Type B pancreatic cell (in vitro differentiated cells): ENCODE measurements around the gene DNAJC24. TPM values are rescaled to one million over a fixed set of nuclear protein-coding genes. Genes with fewer than 3 reads are reported as not detected.

Experiments used
- DNase-seq: peaks from one replicate; pipeline ENCODE4 v3.0.0; 2021; ENCODE audit warnings: mixed read lengths; ENCODE audit not compliant: unreplicated experiment; ENCODE audit errors: extremely low spot score
- H3K27ac Mint-ChIP-seq: 2 replicates; pipeline ENCODE4 v1.8.0; 2021; ENCODE audit warnings: mild to moderate bottlenecking, mixed read lengths
- H3K27me3 Mint-ChIP-seq: 2 replicates; pipeline ENCODE4 v1.8.0; 2021; ENCODE audit warnings: mixed read lengths
- H3K36me3 Mint-ChIP-seq: 2 replicates; pipeline ENCODE4 v1.8.0; 2021; ENCODE audit warnings: mixed read lengths
- H3K4me1 Mint-ChIP-seq: one replicate; pipeline ENCODE4 v1.8.0; 2021; ENCODE audit warnings: mixed read lengths; ENCODE audit not compliant: unreplicated experiment
- H3K4me3 Mint-ChIP-seq: 2 replicates; pipeline ENCODE4 v1.8.0; 2021; ENCODE audit warnings: mild to moderate bottlenecking, mixed read lengths
- H3K9me3 Mint-ChIP-seq: 2 replicates; pipeline ENCODE4 v1.8.0; 2021; ENCODE audit warnings: mixed read lengths
- CTCF ChIP-seq: fragments of 200-600 bp; sonication (generic); conservative IDR thresholded peaks from 2 replicates; pipeline ENCODE4 v1.5.0; 2021; ENCODE audit warnings: antibody characterized with exemption, mild to moderate bottlenecking
- total RNA-seq: library from RNA; stranded (reverse); gene quantifications from 2 replicates; pipeline ENCODE4 v1.2.1, GENCODE V29; 2021; ENCODE audit warnings: low replicate concordance

Gene DNAJC24
- total RNA-seq, 1 donor from 2014 or later = 21.3 TPM

GRCh38 chr11:31415435-31415834, 45.8 kb downstream of the DNAJC24 start:
- Mint-ChIP-seq H3K27me3 (no peaks in the 10 kb centered on the region), H3K4me1 (peaks cover 13% of the 10 kb centered on the region), H3K4me3 (no peak overlapping the region), H3K36me3 (peaks cover 12% of the 10 kb centered on the region), H3K9me3 (peaks cover 4% of the 10 kb centered on the region), H3K27ac (no peak overlapping the region)
- DNase-seq = no peak
- TF ChIP-seq CTCF = no peak

DNA sequence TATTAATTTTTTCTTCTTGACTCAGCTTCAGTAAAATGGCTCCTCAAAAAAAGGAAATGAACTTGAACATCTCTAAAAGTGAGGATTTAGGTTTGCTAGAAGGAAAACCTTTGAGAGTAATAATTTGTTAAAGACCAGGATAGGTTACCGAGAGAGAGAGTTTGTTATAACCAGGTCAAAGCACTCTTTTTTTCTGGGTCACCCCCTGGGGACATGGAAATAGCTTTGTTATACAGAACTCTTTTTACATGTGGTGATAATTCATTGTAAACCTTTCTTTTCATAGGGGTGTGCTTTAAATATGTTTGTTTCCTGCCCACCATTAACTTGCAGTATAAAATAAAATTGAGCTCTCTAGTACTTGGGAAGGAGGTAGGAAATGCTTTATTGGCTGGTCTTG, 47.7 kb downstream of the DNAJC24 start:
- no peaks in the 10 kb centered on the region for H3K27me3 Mint-ChIP-seq
- no peak overlapping the region for H3K27ac Mint-ChIP-seq
- peaks cover 13% of the 10 kb centered on the region for H3K4me1 Mint-ChIP-seq
- DNase-seq = no peak
- no peak overlapping the region for H3K4me3 Mint-ChIP-seq
- no peaks in the 10 kb centered on the region for H3K9me3 Mint-ChIP-seq
- H3K36me3 Mint-ChIP-seq = peaks cover 3% of the 10 kb centered on the region
- no peak for TF ChIP-seq CTCF

- Mint-ChIP-seq H3K36me3 (peaks cover 3% of the 10 kb centered on the region), H3K9me3 (no peaks in the 10 kb centered on the region), H3K4me3 (no peak overlapping the region), H3K4me1 (peaks cover 13% of the 10 kb centered on the region), H3K27ac (no peak overlapping the region), H3K27me3 (no peaks in the 10 kb centered on the region)
- no peak for TF ChIP-seq CTCF
- no peak for DNase-seq
These were observed 48.2 kb downstream of the DNAJC24 start for GRCh38 chr11:31417816-31418215.

DNA sequence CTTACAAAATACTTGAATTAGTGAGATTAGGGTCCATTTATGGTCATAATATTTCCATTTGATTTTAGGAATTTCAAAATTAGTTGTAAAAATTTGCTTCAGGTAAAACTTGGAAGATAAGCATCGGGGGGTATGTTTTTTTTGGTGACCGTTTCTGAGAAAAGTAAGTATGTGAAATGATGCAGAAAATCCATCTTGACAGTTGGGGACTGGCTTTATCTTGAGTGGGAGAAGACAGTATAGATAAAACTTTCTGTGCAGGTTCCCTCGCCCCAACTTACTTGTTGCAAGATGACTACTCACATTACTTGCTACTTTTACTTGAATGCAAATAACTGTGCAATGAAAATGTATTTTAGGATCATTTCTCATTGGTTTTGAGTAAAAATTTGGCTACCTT, 49.5 kb downstream of the DNAJC24 start:
- Mint-ChIP-seq H3K4me1 (peaks cover 13% of the 10 kb centered on the region), H3K27me3 (no peaks in the 10 kb centered on the region), H3K4me3 (no peak overlapping the region), H3K9me3 (no peaks in the 10 kb centered on the region), H3K27ac (no peak overlapping the region), H3K36me3 (peaks cover 3% of the 10 kb centered on the region)
- no peak for TF ChIP-seq CTCF
- DNase-seq = no peak

- TF ChIP-seq CTCF = no peak
- no peak overlapping the region for H3K4me3 Mint-ChIP-seq
- H3K4me1 Mint-ChIP-seq = peaks cover 13% of the 10 kb centered on the region
These were observed 50.0 kb downstream of the DNAJC24 start for GRCh38 chr11:31419669-31420068.

DNA sequence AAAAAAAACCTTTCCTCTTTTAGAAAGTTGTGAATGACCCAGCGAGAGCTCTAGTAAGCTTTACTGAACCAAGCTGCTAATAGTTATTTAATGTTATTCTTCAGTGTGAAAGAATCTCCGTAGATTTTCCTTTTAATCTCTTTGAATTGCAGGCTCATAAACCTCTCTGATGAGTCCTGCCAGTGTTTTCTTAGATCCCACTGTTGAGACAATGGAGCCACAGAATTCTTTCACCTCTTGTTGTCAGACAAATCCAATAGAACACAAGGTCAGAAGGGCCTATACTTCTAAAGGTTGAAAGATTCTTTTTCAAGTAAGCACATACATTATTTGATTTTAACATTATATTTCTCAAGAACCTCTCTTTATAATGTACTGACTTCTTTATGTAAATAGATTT, 52.2 kb downstream of the DNAJC24 start:
- TF ChIP-seq CTCF = no peak
- no peaks in the 10 kb centered on the region for H3K27me3 Mint-ChIP-seq
- H3K4me3 Mint-ChIP-seq = no peak overlapping the region
- no peak for DNase-seq
- no peaks in the 10 kb centered on the region for H3K9me3 Mint-ChIP-seq
- no peak overlapping the region for H3K27ac Mint-ChIP-seq
- H3K4me1 Mint-ChIP-seq = peaks cover 13% of the 10 kb centered on the region
- H3K36me3 Mint-ChIP-seq = peaks cover 1% of the 10 kb centered on the region

More at GRCh38 chr11:31419669-31420068, 50.0 kb downstream of the DNAJC24 start:
- no peaks in the 10 kb centered on the region for H3K9me3 Mint-ChIP-seq
- DNase-seq = no peak
- H3K36me3 Mint-ChIP-seq = peaks cover 3% of the 10 kb centered on the region
- no peak overlapping the region for H3K27ac Mint-ChIP-seq
- H3K27me3 Mint-ChIP-seq = no peaks in the 10 kb centered on the region
